Endothelial cell of hepatic sinusoid (primary cell): Measurements from ENCODE around the gene UBE3C.
"Not testable (repeated sequence)": the region's sequence is repeated elsewhere in the genome, so short reads cannot be mapped to it uniquely, and the experiment has no call there.

Experiments
- in situ Hi-C: cut with HindIII; loops from 2 replicates; pipeline ENCODE4 v1.10.0; 2017; ENCODE audit warnings: low sequenced_read_pairs

Gene UBE3C

GRCh38 chr7:157129907-157130460, 8.7 kb upstream of the UBE3C start:
- in situ Hi-C loops, result no loop called here

- in situ Hi-C loops, result not testable (repeated sequence)
These were observed 7.9 kb upstream of the UBE3C start for GRCh38 chr7:157130849-157131248.

- in situ Hi-C loops, result no loop called here
These were observed 5.9 kb upstream of the UBE3C start for GRCh38 chr7:157132796-157133195.

- in situ Hi-C loops, result no loop called here
These were observed 5.4 kb upstream of the UBE3C start for GRCh38 chr7:157133304-157133703.

GRCh38 chr7:157136372-157136771, 2.4 kb upstream of the UBE3C start:
- in situ Hi-C loops, result no loop called here

- in situ Hi-C loops, result no loop called here
These were observed 664 bp upstream of the UBE3C start for GRCh38 chr7:157138101-157138423.

GRCh38 chr7:157139111-157139809, 534 bp downstream of the UBE3C start:
- in situ Hi-C loops, result no loop called here

- in situ Hi-C loops, result no loop called here
These were observed 1.2 kb downstream of the UBE3C start for GRCh38 chr7:157139810-157140510.

GRCh38 chr7:157140511-157140905, 1.8 kb downstream of the UBE3C start:
- in situ Hi-C loops, result no loop called here

- in situ Hi-C loops, result no loop called here
These were observed 2.9 kb downstream of the UBE3C start for GRCh38 chr7:157141525-157142060.

GRCh38 chr7:157143788-157144187, 5.1 kb downstream of the UBE3C start:
- in situ Hi-C loops, result no loop called here

- in situ Hi-C loops, result no loop called here
These were observed 10.6 kb downstream of the UBE3C start for GRCh38 chr7:157149317-157149716.

- in situ Hi-C loops, result no loop called here
These were observed 12.2 kb downstream of the UBE3C start for GRCh38 chr7:157150882-157151281.

GRCh38 chr7:157151626-157152339, 13.1 kb downstream of the UBE3C start:
- in situ Hi-C loops, result no loop called here

GRCh38 chr7:157152391-157152937, 13.7 kb downstream of the UBE3C start:
- in situ Hi-C loops, result no loop called here

- in situ Hi-C loops, result no loop called here
These were observed 14.5 kb downstream of the UBE3C start for GRCh38 chr7:157153260-157153659.

GRCh38 chr7:157155959-157156358, 17.2 kb downstream of the UBE3C start:
- in situ Hi-C loops, result no loop called here

GRCh38 chr7:157158400-157158799, 19.7 kb downstream of the UBE3C start:
- in situ Hi-C loops, result no loop called here

- in situ Hi-C loops, result not testable (repeated sequence)
These were observed 20.8 kb downstream of the UBE3C start for GRCh38 chr7:157159537-157159936.

- in situ Hi-C loops, result no loop called here
These were observed 21.7 kb downstream of the UBE3C start for GRCh38 chr7:157160433-157160832.

- in situ Hi-C loops, result no loop called here
These were observed 27.3 kb downstream of the UBE3C start for GRCh38 chr7:157165987-157166386.
